ENCODE measurements around the gene DBX1. TPM values are rescaled to one million over a fixed set of nuclear protein-coding genes. Genes with fewer than 3 reads are reported as not detected.

Gene DBX1
- polyA plus RNA-seq, 2 of the 4 experiments (the other 2 are of a cell fraction) = not detected

GRCh38 chr11:20161230-20161918 lies 1.1 kb upstream of the DBX1 start:
- Histone ChIP-seq H3K4me2 (no peak overlapping the region), H3K9me3 (no peaks in the 10 kb centered on the region), H3K4me3 (no peak overlapping the region), H3K4me1 (peaks cover 13% of the 10 kb centered on the region; the same call in 2 of the 3 replicates), H3K27ac (no peak overlapping the region)
- ChIA-PET POLR2A (no interaction called here), CTCF (interaction anchor here (1.2 to 2.4 kb wide), 2 partner anchors 33 to 173 kb away, joined by 3 to 9 read pairs; no protein-coding TSS in a partner anchor)
- DNase-seq (ENCODE audit: low read depth in 1 of 2, low spot score in 1 of 2) = no peak
- 42% methylated on average over 29 of the region's 29 CpGs for WGBS (ENCODE audit: missing lambda C conversion rate)
- no peak for FAIRE-seq
- TF ChIP-seq HEYL (CRISPR knock-in tag; IDR thresholded peaks at IDR 0.05) (no peak), RCOR1 (IDR thresholded peaks at IDR 0.05; ENCODE audit: low read depth, low read length) (no peak), EP300 (IDR thresholded peaks at IDR 0.05) (no peak), CBX8 (IDR thresholded peaks at IDR 0.05) (no peak), SREBF2 (IDR thresholded peaks at IDR 0.05) (no peak), TFCP2L1 (CRISPR knock-in tag; IDR thresholded peaks at IDR 0.05) (no peak), ESRRA (IDR thresholded peaks at IDR 0.05; ENCODE audit: borderline replicate concordance, low read length) (no peak), RNF2 (IDR thresholded peaks at IDR 0.05; ENCODE audit: borderline replicate concordance, low read depth) (no peak), NFE2L2 (conservative IDR thresholded peaks at IDR 0.05; ENCODE audit: low read length) (no peak), PBX3 (IDR thresholded peaks at IDR 0.05) (no peak), RARB (CRISPR knock-in tag; IDR thresholded peaks at IDR 0.05) (no peak), POLR2AphosphoS2 (conservative IDR thresholded peaks at IDR 0.05; ENCODE audit: low read length) (no peak), HES2 (IDR thresholded peaks at IDR 0.05) (no peak), POLR2A (IDR thresholded peaks at IDR 0.05; ENCODE audit: low read length) (no peak)
- TF ChIP-seq, protein P1, sequence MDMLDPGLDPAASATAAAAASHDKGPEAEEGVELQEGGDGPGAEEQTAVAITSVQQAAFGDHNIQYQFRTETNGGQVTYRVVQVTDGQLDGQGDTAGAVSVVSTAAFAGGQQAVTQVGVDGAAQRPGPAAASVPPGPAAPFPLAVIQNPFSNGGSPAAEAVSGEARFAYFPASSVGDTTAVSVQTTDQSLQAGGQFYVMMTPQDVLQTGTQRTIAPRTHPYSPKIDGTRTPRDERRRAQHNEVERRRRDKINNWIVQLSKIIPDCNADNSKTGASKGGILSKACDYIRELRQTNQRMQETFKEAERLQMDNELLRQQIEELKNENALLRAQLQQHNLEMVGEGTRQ (IDR thresholded peaks at IDR 0.05) = no peak
- TF ChIP-seq, protein P2, sequence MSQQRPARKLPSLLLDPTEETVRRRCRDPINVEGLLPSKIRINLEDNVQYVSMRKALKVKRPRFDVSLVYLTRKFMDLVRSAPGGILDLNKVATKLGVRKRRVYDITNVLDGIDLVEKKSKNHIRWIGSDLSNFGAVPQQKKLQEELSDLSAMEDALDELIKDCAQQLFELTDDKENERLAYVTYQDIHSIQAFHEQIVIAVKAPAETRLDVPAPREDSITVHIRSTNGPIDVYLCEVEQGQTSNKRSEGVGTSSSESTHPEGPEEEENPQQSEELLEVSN (IDR thresholded peaks at IDR 0.05; ENCODE audit: borderline replicate concordance, low read depth) = no peak
- ATAC-seq = no peak

GRCh38 chr11:20159466-20160381 lies 551 bp downstream of the DBX1 start:
- DNase-seq (ENCODE audit: low read depth in 1 of 2, low spot score in 1 of 2) (no peak), FAIRE-seq (no peak), ATAC-seq (no peak)
- H3K4me2 ChIP-seq = no peak overlapping the region
- H3K4me3 ChIP-seq = no peak overlapping the region
- ChIA-PET POLR2A (no interaction called here), CTCF (interaction anchor here (1.3 to 2.4 kb wide), 2 partner anchors 32 to 595 kb away, joined by 3 to 9 read pairs; no protein-coding TSS in a partner anchor)
- H3K27ac ChIP-seq = no peak overlapping the region
- 51% methylated on average over 38 of the region's 65 CpGs for WGBS (ENCODE audit: missing lambda C conversion rate)
- no peak for TF ChIP-seq HEYL (CRISPR knock-in tag; IDR thresholded peaks at IDR 0.05)
- TF ChIP-seq, protein P3, sequence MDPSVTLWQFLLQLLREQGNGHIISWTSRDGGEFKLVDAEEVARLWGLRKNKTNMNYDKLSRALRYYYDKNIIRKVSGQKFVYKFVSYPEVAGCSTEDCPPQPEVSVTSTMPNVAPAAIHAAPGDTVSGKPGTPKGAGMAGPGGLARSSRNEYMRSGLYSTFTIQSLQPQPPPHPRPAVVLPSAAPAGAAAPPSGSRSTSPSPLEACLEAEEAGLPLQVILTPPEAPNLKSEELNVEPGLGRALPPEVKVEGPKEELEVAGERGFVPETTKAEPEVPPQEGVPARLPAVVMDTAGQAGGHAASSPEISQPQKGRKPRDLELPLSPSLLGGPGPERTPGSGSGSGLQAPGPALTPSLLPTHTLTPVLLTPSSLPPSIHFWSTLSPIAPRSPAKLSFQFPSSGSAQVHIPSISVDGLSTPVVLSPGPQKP (IDR thresholded peaks at IDR 0.05; ENCODE audit: low read depth, low read length) = no peak
- no peak for TF ChIP-seq FOSL2 (IDR thresholded peaks at IDR 0.05)
- TF ChIP-seq FOSL2 (CRISPR knock-in tag; IDR thresholded peaks at IDR 0.05) = no peak
- no peak for TF ChIP-seq SMC3 (IDR thresholded peaks at IDR 0.05)
- no peak for TF ChIP-seq POLR2AphosphoS2 (conservative IDR thresholded peaks at IDR 0.05; ENCODE audit: low read length)
- TF ChIP-seq, protein P2 (IDR thresholded peaks at IDR 0.05; ENCODE audit: borderline replicate concordance, low read depth) = no peak
- no peak for TF ChIP-seq MAFK (IDR thresholded peaks at IDR 0.05; ENCODE audit: partially characterized antibody)
- peaks cover 13% of the 10 kb centered on the region; the same call in 2 of the 3 replicates for H3K4me1 ChIP-seq
- no peaks in the 10 kb centered on the region for H3K9me3 ChIP-seq
